NCI-H2196 treated with DMSO at 0.1 percent for 48 hours (cell line): ENCODE results near the gene STK11.

Source experiments
- DNase-seq: peaks from one replicate; lab custom pipeline; 2025; ENCODE audit not compliant: unreplicated experiment; lab: John Stamatoyannopoulos, UW

Gene STK11

DNA sequence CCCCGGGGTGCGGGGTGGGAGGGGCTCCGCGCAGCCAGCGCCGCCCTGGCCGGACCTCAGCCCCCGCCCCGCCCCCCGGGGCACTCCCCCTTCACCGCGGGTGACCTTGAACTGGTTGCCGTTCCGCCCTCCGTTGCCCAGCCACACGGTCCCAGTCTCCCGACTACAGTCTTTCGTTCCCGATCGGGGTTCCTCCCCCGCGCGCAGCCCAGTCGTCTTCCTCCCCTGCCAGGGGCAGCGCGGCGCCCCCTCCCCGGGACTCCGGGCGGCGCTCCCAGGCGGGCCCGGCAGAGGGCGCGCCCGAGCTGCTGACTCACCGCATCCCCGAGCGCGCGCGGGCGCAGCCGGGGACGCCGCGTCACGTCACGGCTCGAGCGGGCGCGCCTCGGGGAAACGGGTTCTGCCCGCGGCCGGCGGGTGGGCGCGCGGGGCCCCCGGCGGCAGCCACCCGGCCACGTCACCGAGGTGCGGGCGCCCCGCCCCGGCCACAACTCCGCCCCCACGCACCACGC is 43.3 kb downstream of the STK11 start:
- DNase-seq = peak; percentile 81

GRCh38 chr19:1249298-1249989 is 43.9 kb downstream of the STK11 start:
- DNase-seq = peak; percentile 93

- DNase-seq = no peak
Observed at GRCh38 chr19:1249990-1250436, 44.4 kb downstream of the STK11 start.

DNA sequence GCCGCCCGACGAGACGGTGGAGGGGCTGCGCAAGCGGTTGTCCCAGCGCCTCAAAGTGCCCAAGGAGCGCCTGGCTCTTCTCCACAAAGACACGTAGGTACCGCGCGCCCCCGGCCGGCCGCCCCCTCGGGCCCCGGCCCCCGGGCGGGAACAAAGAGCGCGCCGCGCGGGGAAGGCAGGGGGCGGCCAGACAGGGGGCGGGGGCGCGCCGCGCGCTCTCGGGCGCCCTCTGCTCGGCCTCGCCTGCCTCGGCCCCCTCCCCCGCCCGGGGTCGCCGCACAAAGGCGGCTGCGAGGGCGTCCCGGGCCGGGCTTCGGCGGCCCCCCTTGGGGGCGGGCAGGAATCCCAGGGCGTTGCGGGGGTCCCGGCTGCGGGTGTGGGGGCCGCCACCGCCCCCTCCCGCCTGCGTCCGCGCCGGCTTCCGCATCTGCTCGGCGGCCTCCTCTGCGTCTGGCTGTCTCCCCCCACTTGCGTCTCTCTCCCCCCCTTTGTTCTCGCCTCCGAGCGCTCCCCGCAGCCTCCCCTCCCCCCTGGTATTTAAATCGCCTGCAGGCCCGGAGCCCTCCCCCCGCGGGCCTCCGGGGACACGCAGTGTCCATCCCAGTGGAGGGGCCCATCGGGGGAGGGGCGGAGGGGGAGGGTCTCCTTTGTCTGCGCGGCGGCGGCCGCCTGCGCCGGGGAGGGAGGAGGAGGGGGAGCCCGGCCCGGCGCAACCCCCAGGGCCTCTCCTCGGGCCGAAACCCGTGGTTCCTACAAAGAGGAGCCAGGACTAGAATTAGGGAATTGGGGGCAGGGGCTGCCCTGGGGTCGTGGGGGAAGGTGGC is 45.1 kb downstream of the STK11 start:
- peak; percentile 37 for DNase-seq

- DNase-seq = peak; percentile 63
Observed at GRCh38 chr19:1251330-1252220, 46.0 kb downstream of the STK11 start.

GRCh38 chr19:1252221-1252820 is 46.7 kb downstream of the STK11 start:
- DNase-seq = peak; percentile 76

- peak; percentile 92 for DNase-seq
Observed at GRCh38 chr19:1252821-1253513, 47.4 kb downstream of the STK11 start.

GRCh38 chr19:1253514-1254080 is 48.0 kb downstream of the STK11 start:
- DNase-seq = no peak

DNA sequence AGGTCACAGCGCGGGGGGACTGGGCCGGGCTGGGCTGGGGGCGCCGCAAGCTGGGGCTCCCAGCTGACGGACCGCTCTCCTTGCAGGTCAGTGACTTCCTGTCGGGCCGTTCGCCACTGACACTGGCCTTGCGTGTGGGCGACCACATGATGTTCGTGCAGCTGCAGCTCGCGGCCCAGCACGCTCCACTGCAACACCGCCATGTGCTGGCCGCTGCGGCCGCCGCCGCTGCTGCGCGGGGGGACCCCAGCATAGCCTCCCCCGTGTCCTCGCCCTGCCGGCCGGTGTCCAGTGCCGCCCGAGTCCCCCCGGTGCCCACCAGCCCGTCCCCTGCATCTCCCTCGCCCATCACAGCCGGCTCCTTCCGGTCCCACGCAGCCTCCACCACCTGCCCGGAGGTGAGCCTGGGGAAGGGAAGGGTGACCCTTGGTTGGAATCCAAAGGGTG is 48.5 kb downstream of the STK11 start:
- no peak for DNase-seq

DNA sequence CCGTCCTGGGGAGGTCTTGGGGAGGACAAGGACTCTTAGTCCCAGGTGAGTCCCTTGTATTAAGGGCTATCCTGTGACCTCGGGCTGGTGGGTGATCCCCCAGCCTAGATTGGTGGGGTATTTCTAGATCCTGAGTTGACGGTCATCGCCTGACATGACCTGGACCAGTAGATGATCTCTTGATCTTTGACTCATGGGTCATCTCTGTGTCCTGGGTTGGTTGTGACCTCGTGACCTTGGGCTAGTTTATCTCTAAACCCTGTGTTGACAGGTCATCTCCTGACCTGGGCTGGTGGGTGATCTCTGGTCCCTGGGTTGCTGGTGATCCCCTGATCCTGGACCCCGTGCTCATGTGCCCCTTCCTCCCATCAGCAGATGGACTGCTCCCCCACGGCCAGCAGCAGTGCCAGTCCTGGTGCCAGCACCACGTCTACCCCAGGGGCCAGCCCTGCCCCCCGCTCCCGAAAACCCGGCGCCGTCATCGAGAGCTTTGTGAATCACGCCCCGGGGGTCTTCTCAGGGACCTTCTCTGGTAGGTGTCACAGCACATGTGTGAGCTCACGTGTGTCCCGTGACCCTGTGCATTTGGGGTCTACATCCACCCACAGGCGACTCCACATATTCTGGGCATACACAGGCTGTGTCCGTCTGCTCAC is 49.1 kb downstream of the STK11 start:
- DNase-seq = no peak

- DNase-seq = no peak
Observed at GRCh38 chr19:1255186-1256161, 49.9 kb downstream of the STK11 start.

GRCh38 chr19:1256646-1257474 is 51.3 kb downstream of the STK11 start:
- DNase-seq = no peak

DNA sequence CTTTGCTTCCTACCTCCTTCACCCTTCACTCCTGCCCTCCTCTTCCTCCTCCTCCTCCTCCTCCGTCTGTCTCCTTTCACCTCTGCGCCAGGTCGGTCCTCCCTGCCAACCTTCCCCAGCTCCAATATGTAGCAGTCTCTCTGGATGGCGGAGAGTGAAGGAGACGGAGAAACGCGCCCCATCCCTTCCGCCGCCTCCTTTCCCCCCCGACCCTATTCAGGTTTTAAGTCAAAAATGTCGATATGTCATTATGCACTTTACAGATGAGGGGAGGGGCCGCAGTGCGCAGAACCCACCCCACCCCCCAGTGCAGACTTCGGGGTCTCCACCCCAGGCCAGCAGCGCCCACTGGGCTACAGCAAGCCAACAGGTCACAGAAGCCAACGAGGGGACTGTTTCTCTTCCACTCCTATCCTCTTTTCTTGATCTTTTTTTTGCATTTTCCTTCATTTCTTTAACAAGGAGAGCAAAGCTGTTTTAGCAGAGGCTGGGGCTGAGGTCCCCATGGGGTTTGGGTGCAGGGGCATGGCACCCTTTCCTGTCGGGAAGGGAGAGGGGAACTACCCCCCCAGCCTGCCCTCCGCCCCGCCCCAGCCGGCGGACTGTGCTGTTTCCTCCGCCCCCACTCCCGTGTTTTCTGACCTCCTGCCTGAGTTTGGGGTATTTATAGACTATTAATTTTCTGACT is 52.0 kb downstream of the STK11 start:
- no peak for DNase-seq

DNA sequence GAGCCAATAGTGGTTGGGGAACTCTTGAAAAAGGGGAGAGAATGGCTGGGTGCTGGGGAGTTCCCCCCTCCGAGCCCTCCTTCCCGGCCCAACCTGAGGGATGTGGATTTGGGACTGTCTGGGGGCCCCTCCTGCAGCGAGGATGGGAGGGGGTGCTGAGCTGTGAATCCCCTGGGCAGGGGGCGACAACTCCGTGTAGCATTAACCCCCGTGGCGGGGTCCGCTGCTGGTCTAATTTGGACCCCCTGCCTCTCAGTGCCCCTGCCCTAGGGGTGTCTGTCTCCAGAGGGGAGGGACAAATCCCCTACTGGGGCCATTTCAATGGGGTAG is 52.5 kb downstream of the STK11 start:
- no peak for DNase-seq

- no peak for DNase-seq
Observed at GRCh38 chr19:1258707-1259205, 53.2 kb downstream of the STK11 start.

DNA sequence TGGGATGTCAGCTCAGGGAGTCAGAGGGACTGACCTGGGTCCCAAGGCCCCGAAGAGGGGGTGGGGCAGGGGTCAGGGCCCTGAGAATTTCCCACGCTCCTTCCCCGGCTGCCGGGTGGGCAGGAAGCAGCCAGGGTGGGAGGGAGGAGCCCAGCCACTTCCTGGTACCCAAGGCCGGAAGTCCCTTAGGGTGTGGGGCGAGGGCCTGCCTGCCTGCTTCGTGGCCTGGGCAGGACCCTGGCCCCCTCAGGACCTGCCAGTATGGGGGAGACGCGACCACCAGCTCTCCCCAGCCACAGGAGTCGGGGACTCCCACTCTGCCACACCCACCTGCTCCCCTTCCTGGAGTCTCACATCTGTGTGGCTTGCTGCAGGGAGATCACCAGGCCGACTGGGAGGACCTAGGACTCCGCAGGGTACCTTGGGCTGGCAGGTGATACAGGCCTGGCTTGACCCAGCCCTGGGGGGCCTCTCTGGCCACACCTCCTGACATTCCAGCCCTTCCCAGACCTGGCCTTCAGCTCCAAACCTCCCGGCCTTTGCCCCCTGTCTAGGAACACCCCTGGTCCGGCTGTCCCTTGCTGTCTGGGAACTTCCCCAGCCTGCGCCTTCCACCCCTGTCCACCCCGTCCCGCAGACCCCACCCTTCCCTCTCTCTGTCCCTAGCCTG is 53.8 kb downstream of the STK11 start:
- no peak for DNase-seq
